ENCODE data around the gene TMEM33. TPM values are rescaled to one million over a fixed set of nuclear protein-coding genes. Genes with fewer than 3 reads are reported as not detected.

TMEM33 gene
- total RNA-seq, 1 experiment from 2014 or later, result 82.4 TPM

DNA sequence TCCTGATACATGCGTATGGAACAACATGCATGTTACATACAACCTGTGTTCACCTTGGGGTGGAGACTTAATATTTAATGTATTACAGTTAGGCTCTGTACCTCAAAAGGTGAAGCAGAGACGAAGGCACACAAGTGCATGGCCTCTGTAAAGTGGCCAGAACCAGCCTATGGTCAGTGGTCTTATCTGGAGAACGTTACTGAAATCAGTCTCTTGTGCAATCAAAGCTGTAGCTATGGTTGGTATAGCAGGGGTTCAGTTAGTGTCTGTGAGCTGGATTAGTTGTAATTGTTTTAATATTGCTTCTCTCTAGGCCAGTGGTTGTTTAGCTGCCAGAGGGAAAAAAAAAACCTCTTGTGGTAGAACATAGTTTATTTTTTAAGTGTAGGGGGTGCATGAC lies 2.2 kb upstream of the TMEM33 start:
- no peak overlapping the region for H2AFZ ChIP-seq (ENCODE audit: low read depth, low read length, poor library complexity, severe bottlenecking)
- no peak overlapping the region for H3K27ac ChIP-seq (ENCODE audit: low read depth, low read length)
- no peaks in the 10 kb centered on the region for H3K9me3 ChIP-seq (ENCODE audit: control insufficient read depth in 1 of 2, insufficient read depth in 1 of 2, low read depth in 1 of 2, low read length in 2 of 2)
- ChIA-PET CTCF (no interaction called here), RAD21 (ENCODE audit: low non-redundant PET in 1 of 2, low total read pairs in 2 of 2, uncharacterized antibody in 2 of 2, unreplicated experiment in 2 of 2) (no interaction called here), POLR2A (no interaction called here)
- TF ChIP-seq, protein P1, sequence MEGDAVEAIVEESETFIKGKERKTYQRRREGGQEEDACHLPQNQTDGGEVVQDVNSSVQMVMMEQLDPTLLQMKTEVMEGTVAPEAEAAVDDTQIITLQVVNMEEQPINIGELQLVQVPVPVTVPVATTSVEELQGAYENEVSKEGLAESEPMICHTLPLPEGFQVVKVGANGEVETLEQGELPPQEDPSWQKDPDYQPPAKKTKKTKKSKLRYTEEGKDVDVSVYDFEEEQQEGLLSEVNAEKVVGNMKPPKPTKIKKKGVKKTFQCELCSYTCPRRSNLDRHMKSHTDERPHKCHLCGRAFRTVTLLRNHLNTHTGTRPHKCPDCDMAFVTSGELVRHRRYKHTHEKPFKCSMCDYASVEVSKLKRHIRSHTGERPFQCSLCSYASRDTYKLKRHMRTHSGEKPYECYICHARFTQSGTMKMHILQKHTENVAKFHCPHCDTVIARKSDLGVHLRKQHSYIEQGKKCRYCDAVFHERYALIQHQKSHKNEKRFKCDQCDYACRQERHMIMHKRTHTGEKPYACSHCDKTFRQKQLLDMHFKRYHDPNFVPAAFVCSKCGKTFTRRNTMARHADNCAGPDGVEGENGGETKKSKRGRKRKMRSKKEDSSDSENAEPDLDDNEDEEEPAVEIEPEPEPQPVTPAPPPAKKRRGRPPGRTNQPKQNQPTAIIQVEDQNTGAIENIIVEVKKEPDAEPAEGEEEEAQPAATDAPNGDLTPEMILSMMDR (IDR thresholded peaks at IDR 0.05 in 2 of 3, conservative IDR thresholded peaks at IDR 0.05 in 1 of 3; ENCODE audit: borderline replicate concordance in 1 of 3, insufficient read depth in 1 of 3, low read depth in 2 of 3, low read length in 2 of 3), result no peak
- no peaks in the 10 kb centered on the region for H3K9me2 ChIP-seq (ENCODE audit: insufficient read depth)
- H3K36me3 ChIP-seq (ENCODE audit: control insufficient read depth in 1 of 2, insufficient read depth in 2 of 2, low read length in 2 of 2), result no peaks in the 10 kb centered on the region
- peaks cover 7 to 21% of the 10 kb centered on the region in 2 experiments for H3K4me1 ChIP-seq (ENCODE audit: control insufficient read depth in 1 of 2, insufficient read depth in 2 of 2, low read length in 2 of 2)
- no peak overlapping the region for H3K9ac ChIP-seq (ENCODE audit: low read length)
- H4K20me1 ChIP-seq (ENCODE audit: insufficient read depth), result no peaks in the 10 kb centered on the region
- H3K4me3 ChIP-seq (replicated peaks in 1 of 2; ENCODE audit: low read depth in 1 of 2, low read length in 2 of 2), result no peak overlapping the region
- no peak overlapping the region for H3K4me2 ChIP-seq (ENCODE audit: low read length)
- DNase-seq (ENCODE audit: low read depth, low spot score) (no peak), ATAC-seq (no peak)
- H3K79me2 ChIP-seq (ENCODE audit: insufficient read depth, low read length), result peaks cover 30% of the 10 kb centered on the region
- H3K27me3 ChIP-seq (ENCODE audit: insufficient read depth, low read length), result no peaks in the 10 kb centered on the region
- intact Hi-C loops (cut with micrococcal nuclease), result no loop called here
- no TSS peak for BruUV-seq (replicated peaks)

DNA sequence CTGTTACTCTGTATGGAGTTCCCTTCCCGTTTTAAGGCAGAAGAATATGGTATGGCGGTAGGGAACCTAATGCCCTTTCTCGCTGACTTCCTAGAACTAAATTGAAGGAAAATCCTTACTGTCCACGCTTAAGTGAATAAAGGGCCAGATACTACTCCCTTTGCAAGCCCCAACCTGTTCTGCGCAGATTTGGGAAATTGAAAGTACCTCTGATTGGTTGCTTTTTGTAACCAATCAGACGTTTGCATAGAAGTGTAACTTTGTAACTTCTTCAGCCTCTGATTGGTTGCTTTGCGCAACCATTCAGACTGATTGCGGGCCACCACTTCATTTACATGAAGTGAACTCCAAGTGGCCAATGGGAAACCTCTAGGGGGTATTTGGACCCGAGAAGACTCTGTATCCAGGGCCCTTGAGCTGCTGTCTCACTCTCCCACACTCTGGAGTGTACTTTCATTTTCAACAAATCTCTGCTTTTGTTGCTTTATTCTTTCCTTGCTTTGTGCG lies 1.2 kb upstream of the TMEM33 start:
- DNase-seq (ENCODE audit: low read depth, low spot score) (peak; percentile 16), ATAC-seq (no peak)
- CTCF ChIA-PET, result interaction anchor here (0.8 kb wide), 1 partner anchor 241 kb away, joined by 3 read pairs; no protein-coding TSS in a partner anchor
- Histone ChIP-seq H3K27me3 (ENCODE audit: insufficient read depth, low read length) (no peaks in the 10 kb centered on the region), H3K4me1 (ENCODE audit: control insufficient read depth in 1 of 2, insufficient read depth in 2 of 2, low read length in 2 of 2) (peaks cover 7 to 21% of the 10 kb centered on the region in 2 experiments), H3K36me3 (ENCODE audit: control insufficient read depth in 1 of 2, insufficient read depth in 2 of 2, low read length in 2 of 2) (peaks cover 2% of the 10 kb centered on the region in 2 experiments; a peak in 1 of 4 replicates), H3K4me3 (replicated peaks in 1 of 2; ENCODE audit: low read depth in 1 of 2, low read length in 2 of 2) (no peak overlapping the region), H3K9me3 (ENCODE audit: control insufficient read depth in 1 of 2, insufficient read depth in 1 of 2, low read depth in 1 of 2, low read length in 2 of 2) (no peaks in the 10 kb centered on the region), H3K9ac (ENCODE audit: low read length) (no peak overlapping the region), H3K27ac (ENCODE audit: low read depth, low read length) (no peak overlapping the region), H4K20me1 (ENCODE audit: insufficient read depth) (no peaks in the 10 kb centered on the region), H3K9me2 (ENCODE audit: insufficient read depth) (no peaks in the 10 kb centered on the region), H2AFZ (ENCODE audit: low read depth, low read length, poor library complexity, severe bottlenecking) (peak overlapping the region; percentile 79), H3K4me2 (ENCODE audit: low read length) (peak overlapping the region; percentile 85), H3K79me2 (ENCODE audit: insufficient read depth, low read length) (peaks cover 41% of the 10 kb centered on the region)
- no TSS peak for BruUV-seq (replicated peaks)
- RAD21 ChIA-PET (ENCODE audit: low non-redundant PET in 1 of 2, low total read pairs in 2 of 2, uncharacterized antibody in 2 of 2, unreplicated experiment in 2 of 2), result no interaction called here
- intact Hi-C loops (cut with micrococcal nuclease), result no loop called here
- POLR2A ChIA-PET, result interaction anchor here (1.0 kb wide), 1 partner anchor 14 kb away, joined by 3 read pairs; no protein-coding TSS in a partner anchor
- no peak for TF ChIP-seq EZH2phosphoT487 (IDR thresholded peaks at IDR 0.05; ENCODE audit: borderline replicate concordance)
- TF ChIP-seq ZFX (IDR thresholded peaks at IDR 0.05), result no peak
- no peak for TF ChIP-seq ELF1 (IDR thresholded peaks at IDR 0.05; ENCODE audit: borderline replicate concordance, low read depth)
- TF ChIP-seq ZNF274 (IDR thresholded peaks at IDR 0.05; ENCODE audit: low read depth, low read length), result no peak
- TF ChIP-seq, protein P2, sequence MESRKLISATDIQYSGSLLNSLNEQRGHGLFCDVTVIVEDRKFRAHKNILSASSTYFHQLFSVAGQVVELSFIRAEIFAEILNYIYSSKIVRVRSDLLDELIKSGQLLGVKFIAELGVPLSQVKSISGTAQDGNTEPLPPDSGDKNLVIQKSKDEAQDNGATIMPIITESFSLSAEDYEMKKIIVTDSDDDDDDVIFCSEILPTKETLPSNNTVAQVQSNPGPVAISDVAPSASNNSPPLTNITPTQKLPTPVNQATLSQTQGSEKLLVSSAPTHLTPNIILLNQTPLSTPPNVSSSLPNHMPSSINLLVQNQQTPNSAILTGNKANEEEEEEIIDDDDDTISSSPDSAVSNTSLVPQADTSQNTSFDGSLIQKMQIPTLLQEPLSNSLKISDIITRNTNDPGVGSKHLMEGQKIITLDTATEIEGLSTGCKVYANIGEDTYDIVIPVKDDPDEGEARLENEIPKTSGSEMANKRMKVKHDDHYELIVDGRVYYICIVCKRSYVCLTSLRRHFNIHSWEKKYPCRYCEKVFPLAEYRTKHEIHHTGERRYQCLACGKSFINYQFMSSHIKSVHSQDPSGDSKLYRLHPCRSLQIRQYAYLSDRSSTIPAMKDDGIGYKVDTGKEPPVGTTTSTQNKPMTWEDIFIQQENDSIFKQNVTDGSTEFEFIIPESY (IDR thresholded peaks at IDR 0.05; ENCODE audit: extremely low read depth, insufficient replicate concordance, low read length), result no peak
- TF ChIP-seq CEBPB (IDR thresholded peaks at IDR 0.05; ENCODE audit: low read depth), result no peak
- TF ChIP-seq, protein P3, sequence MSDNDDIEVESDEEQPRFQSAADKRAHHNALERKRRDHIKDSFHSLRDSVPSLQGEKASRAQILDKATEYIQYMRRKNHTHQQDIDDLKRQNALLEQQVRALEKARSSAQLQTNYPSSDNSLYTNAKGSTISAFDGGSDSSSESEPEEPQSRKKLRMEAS (IDR thresholded peaks at IDR 0.05), result no peak
- TF ChIP-seq, protein P1 (IDR thresholded peaks at IDR 0.05 in 2 of 3, conservative IDR thresholded peaks at IDR 0.05 in 1 of 3; ENCODE audit: borderline replicate concordance in 1 of 3, insufficient read depth in 1 of 3, low read depth in 2 of 3, low read length in 2 of 3), result no peak
- TF ChIP-seq POLR2A (IDR thresholded peaks at IDR 0.05; ENCODE audit: borderline replicate concordance, extremely low read depth, insufficient read depth, insufficient read length), result no peak
- TF ChIP-seq EGR1 (IDR thresholded peaks at IDR 0.05; ENCODE audit: low read depth), result no peak
- no peak for TF ChIP-seq TCF7L2 (IDR thresholded peaks at IDR 0.05; ENCODE audit: borderline replicate concordance, extremely low read depth, insufficient read depth, insufficient read length)
- no peak for TF ChIP-seq FOSL1 (IDR thresholded peaks at IDR 0.05; ENCODE audit: low read depth)
- no peak for TF ChIP-seq CBX3 (IDR thresholded peaks at IDR 0.05; ENCODE audit: low read depth)
- TF ChIP-seq SRF (IDR thresholded peaks at IDR 0.05; ENCODE audit: low read depth), result no peak

Measured in HCT116 (cell line).